Mesodermal cell (in vitro differentiated cells): ENCODE results near the gene SPATA16.
"Not testable (repeated sequence)": the region's sequence is repeated elsewhere in the genome, so short reads cannot be mapped to it uniquely, and the experiment has no call there.

Experiments used
- H3K27ac ChIP-seq: 2 replicates; pipeline ENCODE4 v1.7.0; 2013; ENCODE audit warnings: mild to moderate bottlenecking, low read depth, low read length, moderate library complexity; ENCODE audit not compliant: severe bottlenecking
- H3K36me3 ChIP-seq: 2 replicates; pipeline ENCODE4 v1.7.1; 2013; ENCODE audit warnings: mild to moderate bottlenecking, low read length, moderate library complexity; ENCODE audit not compliant: control insufficient read depth, insufficient read depth
- H3K4me1 ChIP-seq: one replicate; pipeline ENCODE4 v1.7.1; 2013; ENCODE audit warnings: mild to moderate bottlenecking, low read length; ENCODE audit not compliant: insufficient read depth, control insufficient read depth, poor library complexity, severe bottlenecking
- H3K4me3 ChIP-seq: 2 replicates; pipeline ENCODE4 v1.7.0; 2013; ENCODE audit warnings: low read length, control low read depth, mild to moderate bottlenecking; ENCODE audit not compliant: insufficient read depth, poor library complexity, severe bottlenecking; ENCODE audit errors: extremely low read depth
- H3K9me3 ChIP-seq: 2 replicates; pipeline ENCODE4 v1.7.1; 2013; ENCODE audit warnings: mild to moderate bottlenecking, low read length, moderate library complexity; ENCODE audit not compliant: control insufficient read depth
- WGBS, 2 experiments: methylation state at CpG; one replicate each; pipeline ENCODE4 v1.1.5; 2013; ENCODE audit warnings: missing lambda C conversion rate in 2 of 2; ENCODE audit not compliant: insufficient coverage in 2 of 2; 5-methylcytosine and 5-hydroxymethylcytosine counted together

The SPATA16 gene

DNA sequence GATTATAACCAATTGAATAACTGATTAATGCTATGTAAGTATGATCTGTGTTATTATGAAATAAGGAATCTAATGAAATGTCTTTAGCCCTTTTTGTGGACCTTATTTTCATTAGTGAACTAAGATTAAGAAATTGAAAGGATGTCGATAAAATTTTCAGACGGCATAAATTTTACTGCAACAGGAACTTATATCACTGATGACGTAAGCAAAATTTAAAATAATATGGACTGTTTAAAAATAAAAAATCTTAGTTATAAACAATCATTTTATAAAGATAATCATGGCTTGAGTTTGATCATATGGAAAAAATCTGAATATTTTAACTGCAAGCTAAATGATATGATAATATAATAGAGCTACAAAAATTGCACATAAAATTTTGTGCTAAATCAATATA, 112.7 kb downstream of the SPATA16 start:
- Histone ChIP-seq H3K9me3 (no peaks in the 10 kb centered on the region), H3K4me3 (no peak overlapping the region), H3K36me3 (no peaks in the 10 kb centered on the region), H3K4me1 (no peaks in the 10 kb centered on the region), H3K27ac (no peak overlapping the region)
- WGBS, 2 experiments = no CpG with 5 or more reads among the region's 3 CpGs

DNA sequence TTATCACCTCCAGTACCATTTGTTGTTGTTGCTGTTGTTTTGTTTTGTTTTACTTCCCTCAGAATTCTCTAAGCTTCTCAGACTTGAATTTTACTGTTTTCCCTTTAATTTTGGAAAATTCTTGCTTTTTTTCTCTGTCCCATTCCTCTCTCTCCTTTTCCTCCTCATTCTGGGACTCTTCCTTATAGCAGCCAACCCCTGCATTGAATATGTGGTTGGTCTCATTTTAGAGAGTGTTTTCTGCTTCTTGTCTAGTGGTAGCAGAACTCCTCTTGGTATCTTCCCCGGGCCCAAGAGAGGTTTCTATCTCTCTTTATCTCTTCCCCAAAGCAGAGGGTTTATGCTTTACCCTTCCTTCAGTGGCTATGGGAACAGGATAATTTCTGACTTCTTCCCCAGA, 113.6 kb downstream of the SPATA16 start:
- no peaks in the 10 kb centered on the region for H3K36me3 ChIP-seq
- 80% methylated on average over 1 of the region's 1 CpG; no CpG with 5 or more reads in 1 of the 2 experiments for WGBS, 2 experiments
- H3K4me3 ChIP-seq = no peak overlapping the region
- no peaks in the 10 kb centered on the region for H3K4me1 ChIP-seq
- no peaks in the 10 kb centered on the region for H3K9me3 ChIP-seq
- no peak overlapping the region for H3K27ac ChIP-seq

DNA sequence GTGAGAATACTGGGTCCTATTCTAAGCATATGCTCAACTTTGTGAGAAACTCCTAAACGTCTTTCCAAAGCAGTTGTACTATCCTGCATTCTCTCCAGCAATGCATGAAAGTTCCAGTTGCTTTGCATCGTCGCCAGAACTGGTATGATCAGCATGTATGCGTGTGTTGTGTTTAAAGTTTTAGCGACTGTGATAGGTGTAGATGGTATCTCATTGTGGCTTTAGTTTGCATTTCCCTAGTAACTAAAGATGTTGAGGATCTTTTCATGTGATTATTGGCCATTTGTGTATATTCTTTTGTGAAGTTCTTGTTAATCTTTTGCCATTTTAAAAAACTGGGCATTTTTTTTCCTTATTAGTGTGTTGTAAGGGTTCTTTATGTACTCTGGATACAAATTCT, 115.1 kb downstream of the SPATA16 start:
- WGBS, 2 experiments = 82 to 93% methylated on average over 3 to 5 of the region's 5 CpGs
- no peaks in the 10 kb centered on the region for H3K9me3 ChIP-seq
- no peak overlapping the region for H3K27ac ChIP-seq

DNA sequence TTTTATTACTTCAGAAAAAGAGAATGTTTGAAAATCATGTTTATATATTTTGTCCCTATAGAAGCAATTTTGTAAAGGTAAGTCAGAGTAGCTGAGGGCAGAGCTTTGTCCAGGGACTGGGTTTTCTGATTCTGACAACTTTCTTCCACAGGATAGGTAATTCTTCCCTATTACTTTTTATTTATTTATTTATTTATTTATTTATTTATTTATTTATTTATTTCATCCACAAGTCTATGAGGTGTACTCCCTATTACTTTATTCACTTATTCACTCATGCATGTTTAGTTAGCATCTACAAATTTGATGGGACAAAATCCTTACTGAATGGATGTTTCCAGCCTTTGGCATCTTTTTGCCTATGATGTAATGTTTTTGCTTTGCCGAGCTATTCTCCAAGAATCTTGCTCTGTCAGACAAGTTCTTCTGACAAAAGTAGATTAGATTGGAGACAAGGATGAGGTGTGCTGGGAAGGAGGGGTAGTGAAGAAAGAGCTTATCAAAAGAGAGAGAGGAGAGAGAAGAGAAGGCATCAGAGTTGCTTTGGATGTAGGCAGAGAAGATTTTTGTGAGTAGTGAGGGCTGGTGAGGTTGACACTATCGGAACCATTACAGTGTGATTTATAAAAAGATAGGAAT, 119.4 kb downstream of the SPATA16 start:
- H3K4me3 ChIP-seq = no peak overlapping the region
- no peaks in the 10 kb centered on the region for H3K36me3 ChIP-seq
- 83 to 88% methylated on average over 1 of the region's 2 CpGs for WGBS, 2 experiments
- no peaks in the 10 kb centered on the region for H3K9me3 ChIP-seq
- no peaks in the 10 kb centered on the region for H3K4me1 ChIP-seq
- H3K27ac ChIP-seq = no peak overlapping the region

More for the DNA sequence above, 115.1 kb downstream of the SPATA16 start:
- Histone ChIP-seq H3K36me3 (no peaks in the 10 kb centered on the region), H3K4me3 (no peak overlapping the region), H3K4me1 (no peaks in the 10 kb centered on the region)

DNA sequence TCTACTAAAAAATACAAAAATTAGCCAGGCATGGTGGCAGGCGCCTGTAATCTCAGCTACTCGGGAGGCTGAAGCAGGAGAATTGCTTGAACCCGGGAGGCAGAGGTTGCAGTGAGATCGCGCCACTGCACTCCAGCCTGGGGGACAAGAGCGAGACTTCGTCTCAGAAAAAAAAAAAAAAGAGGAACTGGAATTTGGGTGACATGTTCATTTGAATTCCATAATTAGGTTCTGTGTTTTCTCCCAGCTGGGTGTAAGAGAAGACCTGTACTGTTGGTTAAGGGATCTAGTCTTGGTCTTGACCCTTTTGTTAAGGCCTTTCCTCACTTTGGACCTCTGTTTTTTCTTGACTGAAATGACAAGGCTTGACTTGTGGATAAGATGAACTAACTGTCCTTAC, 120.9 kb downstream of the SPATA16 start:
- WGBS, 2 experiments = 87 to 91% methylated on average over 5 to 7 of the region's 7 CpGs
- not testable (repeated sequence) for H3K4me3 ChIP-seq, H3K27ac ChIP-seq, H3K9me3 ChIP-seq, H3K4me1 ChIP-seq, H3K36me3 ChIP-seq

DNA sequence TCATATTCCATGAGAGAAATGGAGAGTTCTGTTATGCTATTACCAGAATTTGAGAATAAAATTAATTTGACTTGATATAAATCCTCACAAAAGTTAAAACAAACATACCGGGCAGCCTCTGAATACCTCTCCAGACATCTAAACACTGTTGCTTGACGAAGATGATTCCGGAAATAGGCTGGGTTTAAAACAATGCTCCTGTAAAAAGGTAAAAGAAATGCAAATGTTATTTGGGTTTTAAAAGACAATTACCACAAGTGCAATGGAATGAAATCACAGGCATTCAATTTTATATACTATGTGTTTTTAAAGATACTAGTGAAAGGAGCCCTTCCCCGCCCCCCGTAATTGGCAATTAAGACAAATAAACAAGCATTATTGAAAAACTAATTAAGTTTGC, 121.7 kb downstream of the SPATA16 start:
- Histone ChIP-seq H3K4me1 (no peaks in the 10 kb centered on the region), H3K4me3 (no peak overlapping the region), H3K27ac (no peak overlapping the region), H3K9me3 (no peaks in the 10 kb centered on the region), H3K36me3 (no peaks in the 10 kb centered on the region)
- WGBS, 2 experiments = no CpG with 5 or more reads among the region's 5 CpGs

DNA sequence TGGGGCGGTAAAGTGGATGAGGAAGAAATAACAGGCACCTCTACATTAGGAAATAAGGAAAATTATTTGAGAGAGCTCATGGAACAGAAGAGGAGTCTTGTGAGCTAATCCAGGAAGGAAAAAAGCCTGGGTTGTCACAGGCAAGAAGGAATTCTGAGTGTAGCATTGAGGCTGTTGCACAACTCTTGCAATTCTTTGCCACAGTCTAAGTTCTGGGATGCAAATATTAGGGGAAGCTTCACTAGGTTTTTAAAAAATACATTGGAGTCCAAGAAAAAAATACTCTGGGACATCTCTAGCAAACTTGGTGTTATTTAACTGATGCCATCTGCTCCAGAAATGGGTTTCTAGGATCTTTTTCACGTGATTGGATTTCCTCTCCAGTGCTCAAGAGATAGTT, 122.3 kb downstream of the SPATA16 start:
- no peaks in the 10 kb centered on the region for H3K4me1 ChIP-seq
- H3K9me3 ChIP-seq = no peaks in the 10 kb centered on the region
- no CpG with 5 or more reads among the region's 2 CpGs for WGBS, 2 experiments
- no peak overlapping the region for H3K27ac ChIP-seq
- no peak overlapping the region for H3K4me3 ChIP-seq
- no peaks in the 10 kb centered on the region for H3K36me3 ChIP-seq

DNA sequence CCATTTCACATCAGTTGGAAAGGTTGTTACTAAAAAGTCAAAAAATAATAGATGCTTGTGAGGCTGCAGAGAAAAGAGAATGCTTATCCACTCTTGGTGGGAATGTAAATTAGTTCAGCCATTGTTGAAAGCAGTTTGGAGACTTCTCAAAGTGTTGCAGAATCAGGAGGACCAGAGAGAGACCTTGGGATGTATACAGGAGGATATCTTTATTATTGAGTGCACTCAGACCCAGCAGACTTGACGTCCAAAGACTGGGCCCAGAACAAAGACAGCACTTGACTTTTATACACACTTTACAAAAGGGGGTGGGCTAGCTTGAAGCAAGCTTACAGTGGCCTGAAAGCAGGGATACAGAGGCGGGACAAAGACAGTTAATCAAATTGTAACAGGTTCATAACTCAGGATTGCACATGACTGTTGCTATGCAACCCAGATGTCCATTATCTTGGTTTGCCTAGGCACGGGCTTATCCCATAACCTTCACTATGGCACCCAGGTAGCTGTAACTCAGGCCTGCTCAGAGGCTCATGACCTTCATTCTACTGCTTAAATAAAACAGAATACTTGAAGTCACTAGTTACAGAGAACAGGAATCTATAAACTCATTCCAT, 127.7 kb downstream of the SPATA16 start:
- H3K4me1 ChIP-seq = no peaks in the 10 kb centered on the region
- no peak overlapping the region for H3K4me3 ChIP-seq
- no peaks in the 10 kb centered on the region for H3K9me3 ChIP-seq
- no peak overlapping the region for H3K27ac ChIP-seq
- 84 to 95% methylated on average over 2 to 3 of the region's 3 CpGs for WGBS, 2 experiments
- H3K36me3 ChIP-seq = no peaks in the 10 kb centered on the region

DNA sequence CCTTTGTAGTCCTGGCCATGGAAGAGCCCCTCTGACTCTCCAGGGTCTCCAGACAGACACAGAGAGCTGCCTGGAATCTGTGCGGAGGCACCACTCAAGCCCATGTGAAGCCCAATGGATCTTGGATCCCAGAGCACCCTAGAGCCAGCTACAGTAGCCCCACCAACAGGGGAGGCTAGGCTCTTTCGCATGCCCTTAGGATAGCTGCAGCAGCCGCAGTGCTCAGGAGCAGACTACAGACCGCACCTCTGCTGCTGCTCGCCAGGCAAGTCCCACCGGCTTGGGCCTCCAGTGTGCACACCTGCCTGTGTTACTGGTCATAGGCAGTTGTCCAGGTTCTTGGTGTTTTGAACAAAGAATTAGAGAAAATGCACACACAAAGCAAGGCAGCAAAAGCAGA, 131.6 kb downstream of the SPATA16 start:
- WGBS, 2 experiments = 90 to 100% methylated on average over 6 of the region's 6 CpGs
- Histone ChIP-seq H3K36me3 (no peaks in the 10 kb centered on the region), H3K27ac (no peak overlapping the region), H3K9me3 (no peaks in the 10 kb centered on the region), H3K4me1 (no peaks in the 10 kb centered on the region), H3K4me3 (no peak overlapping the region)

DNA sequence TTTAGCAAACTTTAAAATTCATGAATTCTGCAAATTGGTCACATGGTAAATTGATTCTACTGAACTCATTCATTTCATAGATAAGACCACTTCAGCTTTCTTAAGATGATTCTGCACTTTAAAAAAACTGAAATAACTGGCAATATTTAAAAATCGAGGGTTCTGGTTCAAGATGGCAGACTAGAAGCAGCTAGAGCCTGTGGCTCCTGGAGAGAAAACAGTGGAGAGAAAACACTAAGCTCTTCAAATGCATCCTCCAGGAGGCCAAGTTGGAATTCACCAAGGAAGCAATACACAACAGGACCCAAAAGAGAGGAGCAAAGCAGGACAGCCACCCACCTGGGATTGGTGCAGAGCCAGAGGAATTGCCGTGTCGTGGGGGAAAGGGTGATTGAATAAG, 132.1 kb downstream of the SPATA16 start:
- no peaks in the 10 kb centered on the region for H3K4me1 ChIP-seq
- H3K27ac ChIP-seq = no peak overlapping the region
- 80 to 100% methylated on average over 1 to 2 of the region's 3 CpGs for WGBS, 2 experiments
- H3K4me3 ChIP-seq = no peak overlapping the region
- no peaks in the 10 kb centered on the region for H3K36me3 ChIP-seq
- H3K9me3 ChIP-seq = no peaks in the 10 kb centered on the region

DNA sequence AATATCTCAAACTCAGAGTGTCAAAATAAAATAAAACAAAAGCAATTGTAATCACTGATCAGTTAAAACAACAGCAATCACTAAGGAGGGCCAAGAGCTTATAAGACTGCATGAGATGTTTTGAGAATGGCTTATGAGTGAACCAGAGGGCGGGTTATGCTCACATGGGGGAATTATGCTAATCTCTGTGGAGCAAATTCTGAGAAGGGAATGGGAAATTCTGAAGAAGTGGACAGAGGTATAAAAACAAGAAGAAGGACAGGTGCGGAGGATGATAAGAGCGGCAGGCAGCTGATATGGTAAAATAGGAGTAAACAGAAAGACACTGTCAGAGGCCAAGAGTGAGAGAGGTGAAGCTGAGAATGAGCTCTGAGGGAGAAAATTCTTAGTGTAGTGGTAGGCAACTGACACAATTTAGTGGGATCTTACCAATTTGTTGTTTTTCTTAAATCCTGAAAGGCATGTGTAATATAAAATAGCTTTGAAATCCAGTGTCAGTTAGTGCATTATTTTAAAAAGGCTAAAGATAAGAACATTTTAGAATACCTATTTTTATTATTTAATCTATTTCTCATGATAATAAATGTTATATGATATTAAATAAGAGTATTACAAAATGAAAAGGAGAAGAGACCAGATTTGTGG, 133.8 kb downstream of the SPATA16 start:
- Histone ChIP-seq H3K36me3 (no peaks in the 10 kb centered on the region), H3K9me3 (no peaks in the 10 kb centered on the region), H3K4me1 (no peaks in the 10 kb centered on the region), H3K4me3 (no peak overlapping the region), H3K27ac (no peak overlapping the region)
- 85 to 88% methylated on average over 3 of the region's 3 CpGs for WGBS, 2 experiments
